T-helper 2 cell treated with Interferon-gamma antibody and Interleukin-4, amounts not matched to agents 100 ng/mL and 5 ng/mL, for 36 hours (primary cell): ENCODE data around the gene FAM156B. TPM values are rescaled to one million over a fixed set of nuclear protein-coding genes. Genes with fewer than 3 reads are reported as not detected.
"Not testable (repeated sequence)": the region's sequence is repeated elsewhere in the genome, so short reads cannot be mapped to it uniquely, and the experiment has no call there.

Source experiments
- intact Hi-C: fragments of 100-400 bp; cut with micrococcal nuclease; formaldehyde crosslinking; loops from one replicate; pipeline ENCODE4 v1.15.1; 2023
- total RNA-seq: library from RNA; stranded (reverse); gene quantifications from 2 replicates; pipeline ENCODE4 v1.2.3, GENCODE V29; 2022

FAM156B gene
- total RNA-seq, 1 donor from 2014 or later, result 17.2 TPM

GRCh38 chrX:52923781-52924241 is 26.7 kb downstream of the FAM156B start:
- intact Hi-C loops, result no loop called here

DNA sequence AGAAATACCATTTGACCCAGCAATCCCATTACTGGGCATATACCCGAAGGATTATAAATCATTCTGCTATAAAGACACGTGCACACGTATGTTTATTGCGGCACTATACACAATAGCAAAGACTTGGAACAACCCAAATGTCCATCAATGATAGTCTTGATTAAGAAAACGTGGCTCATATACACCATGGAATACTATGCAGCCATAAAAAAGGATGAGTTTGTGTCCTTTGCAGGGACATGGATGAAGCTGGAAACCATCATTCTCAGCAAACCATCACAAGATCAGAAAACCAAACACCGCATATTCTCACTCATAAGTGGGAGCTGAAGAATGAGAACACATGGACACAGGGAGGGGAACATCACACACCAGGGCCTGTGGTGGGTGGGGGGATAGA is 33.1 kb downstream of the FAM156B start:
- intact Hi-C loops, result not testable (repeated sequence)

DNA sequence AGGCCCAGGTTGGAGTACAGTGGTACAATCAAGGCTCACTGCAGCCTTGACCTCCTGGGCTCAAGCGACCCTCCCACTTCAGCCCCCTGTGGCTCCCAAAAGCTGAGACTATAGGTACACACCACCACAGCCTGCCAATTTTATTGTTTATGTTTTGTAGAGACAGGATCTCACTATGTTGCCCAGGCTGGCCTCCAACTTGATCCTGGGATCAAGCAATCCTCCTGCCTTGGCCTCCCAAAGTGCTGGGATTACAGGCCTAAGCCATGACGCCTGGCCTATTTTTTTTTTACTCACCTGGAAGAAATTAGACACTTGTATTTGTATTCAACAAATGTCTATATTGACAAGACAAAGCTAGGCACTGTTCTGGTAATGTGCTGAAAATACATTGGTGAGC is 36.1 kb downstream of the FAM156B start:
- intact Hi-C loops, result no loop called here

DNA sequence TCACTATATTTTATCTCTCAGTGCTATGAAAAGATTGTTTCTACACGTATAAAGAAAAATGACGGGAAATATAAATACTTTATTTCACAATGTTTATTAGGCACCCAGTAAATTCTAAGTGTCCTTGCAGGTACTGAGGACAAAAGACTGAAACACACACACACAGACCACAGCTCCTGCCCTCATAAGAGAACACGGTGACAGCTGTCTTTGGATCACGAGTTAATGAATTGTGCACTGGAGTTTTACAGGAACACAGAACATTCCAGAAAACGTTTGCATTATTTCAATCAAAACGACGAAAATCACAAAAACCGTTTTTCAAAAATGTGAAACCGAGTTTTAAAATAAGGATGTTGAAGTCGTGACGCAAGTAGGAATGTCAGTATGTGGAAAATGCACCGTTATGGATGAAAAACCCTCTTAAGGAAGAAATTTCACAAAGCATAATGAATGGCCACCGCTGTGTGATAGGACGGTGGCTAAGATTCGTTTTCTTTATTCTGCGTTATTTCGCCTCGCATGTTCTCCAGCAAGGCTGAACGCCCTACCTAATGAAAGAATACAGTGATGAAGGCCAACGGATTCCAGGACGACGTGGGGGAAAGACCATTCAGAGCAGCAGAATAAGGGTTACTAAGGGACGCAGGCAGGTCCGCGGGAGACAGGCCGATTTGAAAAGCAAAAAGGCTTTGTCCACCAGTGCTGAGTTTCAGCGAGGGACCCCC is 37.0 kb downstream of the FAM156B start:
- intact Hi-C loops, result no loop called here

- intact Hi-C loops, result no loop called here
Measured at GRCh38 chrX:52934704-52935469, 37.8 kb downstream of the FAM156B start.

GRCh38 chrX:52935470-52935784 is 38.3 kb downstream of the FAM156B start:
- intact Hi-C loops, result not testable (repeated sequence)

GRCh38 chrX:52940704-52941103 is 43.6 kb downstream of the FAM156B start:
- intact Hi-C loops, result not testable (repeated sequence)

GRCh38 chrX:52941728-52942127 is 44.6 kb downstream of the FAM156B start:
- intact Hi-C loops, result not testable (repeated sequence)

GRCh38 chrX:52945838-52946494 is 48.8 kb downstream of the FAM156B start:
- intact Hi-C loops, result not testable (repeated sequence)

GRCh38 chrX:52947501-52947900 is 50.4 kb downstream of the FAM156B start:
- intact Hi-C loops, result not testable (repeated sequence)

- intact Hi-C loops, result not testable (repeated sequence)
Measured at GRCh38 chrX:52948265-52948664, 51.1 kb downstream of the FAM156B start.

- intact Hi-C loops, result not testable (repeated sequence)
Measured at GRCh38 chrX:52949325-52949724, 52.2 kb downstream of the FAM156B start.

- intact Hi-C loops, result not testable (repeated sequence)
Measured at GRCh38 chrX:52949884-52950283, 52.8 kb downstream of the FAM156B start.

Other genes starting within 250 kb of the FAM156B start
- not detected in 2 replicates for gene SSX7, start 242.4 kb upstream of the FAM156B start, total RNA-seq
- not detected in 2 replicates for gene SSX2, start 190.2 kb upstream of the FAM156B start, total RNA-seq
- gene SSX2B, start 146.1 kb upstream of the FAM156B start, total RNA-seq, result not detected in 2 replicates
- gene SPANXN5, start 99.9 kb upstream of the FAM156B start, total RNA-seq, result not detected in 2 replicates
- not detected in 2 replicates for gene XAGE5, start 86.0 kb upstream of the FAM156B start, total RNA-seq
- gene XAGE3, start 29.2 kb upstream of the FAM156B start, total RNA-seq, result not detected in 2 replicates
- gene FAM156A, start 61.2 kb downstream of the FAM156B start, total RNA-seq, result 18.2 and 19.6 TPM in 2 replicates
- not detected in 2 replicates for gene GPR173, start 151.5 kb downstream of the FAM156B start, total RNA-seq
- 17.0 and 18.9 TPM in 2 replicates for gene TSPYL2, start 185.0 kb downstream of the FAM156B start, total RNA-seq
- 8.2 and 8.9 TPM in 2 replicates for gene KANTR, start 196.8 kb downstream of the FAM156B start, total RNA-seq